GM21737 (cell line): ENCODE data around the gene OR2T6.
A peak's percentile ranks its signal among the peaks of the same experiment; 100 is the strongest.
"Not testable (repeated sequence)": the region's sequence is repeated elsewhere in the genome, so short reads cannot be mapped to it uniquely, and the experiment has no call there.

Source experiments
- ATAC-seq: cut with Tn5 transposase; IDR thresholded peaks from one replicate; pipeline ENCODE4 v1.9.1; 2021; ENCODE audit warnings: mild to moderate bottlenecking, moderate library complexity; ENCODE audit not compliant: unreplicated experiment

OR2T6 gene

GRCh38 chr1:248375446-248375845, at the start of gene OR2T6:
Gene OR2T6 (plus strand): TSS chr1:248375746. CDS start chr1:248387609, 11,863 bp downstream.
- no peak for ATAC-seq

- no peak for ATAC-seq
Measured at GRCh38 chr1:248343451-248343850, 32.1 kb upstream of the OR2T6 start.

- no peak for ATAC-seq
Measured at GRCh38 chr1:248348475-248348874, 27.1 kb upstream of the OR2T6 start, which contains the start of gene OR14C36. Gene OR14C36 (plus strand): TSS chr1:248348775. CDS start chr1:248348775, 0 bp downstream.

- no peak for ATAC-seq
Measured at GRCh38 chr1:248359415-248359814, 16.1 kb upstream of the OR2T6 start.

- ATAC-seq: no peak
Measured at GRCh38 chr1:248361121-248361715, 14.3 kb upstream of the OR2T6 start, which contains the start of gene OR2T4. Gene OR2T4 (plus strand): TSS chr1:248361665. CDS start chr1:248361665, 0 bp downstream.

- no peak for ATAC-seq
Measured at GRCh38 chr1:248366609-248367008, 8.9 kb upstream of the OR2T6 start.

GRCh38 chr1:248372394-248372793, 3.2 kb upstream of the OR2T6 start:
- no peak for ATAC-seq

GRCh38 chr1:248373761-248374160, 1.8 kb upstream of the OR2T6 start:
- ATAC-seq: no peak

- no peak for ATAC-seq
Measured at GRCh38 chr1:248376916-248377315, 1.4 kb downstream of the OR2T6 start.

- no peak for ATAC-seq
Measured at GRCh38 chr1:248380854-248381253, 5.3 kb downstream of the OR2T6 start.

GRCh38 chr1:248388426-248388825, 12.9 kb downstream of the OR2T6 start:
- ATAC-seq: no peak

GRCh38 chr1:248393050-248393449, 17.5 kb downstream of the OR2T6 start:
- ATAC-seq: no peak

- ATAC-seq: no peak
Measured at GRCh38 chr1:248402748-248403147, 27.2 kb downstream of the OR2T6 start, which contains the start of gene OR2T1. Gene OR2T1 (plus strand): TSS chr1:248403048. CDS start chr1:248406148, 3,100 bp downstream.

- no peak for ATAC-seq
Measured at GRCh38 chr1:248404024-248404423, 28.5 kb downstream of the OR2T6 start.

- no peak for ATAC-seq
Measured at GRCh38 chr1:248406721-248407692, 31.5 kb downstream of the OR2T6 start.

GRCh38 chr1:248416226-248416625, 40.7 kb downstream of the OR2T6 start:
- ATAC-seq: no peak

GRCh38 chr1:248417854-248418253, 42.3 kb downstream of the OR2T6 start:
- no peak for ATAC-seq

- no peak for ATAC-seq
Measured at GRCh38 chr1:248421384-248421783, 45.8 kb downstream of the OR2T6 start.

GRCh38 chr1:248427526-248428191, 52.1 kb downstream of the OR2T6 start:
- peak; percentile 42 for ATAC-seq

GRCh38 chr1:248428192-248428533, 52.6 kb downstream of the OR2T6 start:
- ATAC-seq: peak; percentile 95

GRCh38 chr1:248431683-248432082, 56.1 kb downstream of the OR2T6 start:
- ATAC-seq: not testable (repeated sequence)
